DOHH2 (cell line): Measurements from ENCODE around the gene CSRP3.

ENCODE experiments used
- CTCF ChIP-seq: fragments of 200-600 bp; sonication (generic); IDR thresholded peaks from one replicate; pipeline ENCODE4 v1.5.1; 2014; ENCODE audit warnings: antibody characterized with exemption, mild to moderate bottlenecking, low read depth, low read length; ENCODE audit not compliant: poor library complexity, severe bottlenecking
- EZH2phosphoT487 ChIP-seq: fragments of 200-600 bp; sonication (generic); IDR thresholded peaks from 2 replicates; pipeline ENCODE4 v1.6.1; 2017; ENCODE audit warnings: borderline replicate concordance, mild to moderate bottlenecking, antibody characterized with exemption, low read length, moderate library complexity, mixed read lengths

GRCh38 chr11:19245351-19245750 lies 43.6 kb upstream of the CSRP3 start:
- TF ChIP-seq CTCF: no peak
- no peak for TF ChIP-seq EZH2phosphoT487
